Fibroblast of lung (primary cell): Measurements from ENCODE around the gene THY1. TPM values are rescaled to one million over a fixed set of nuclear protein-coding genes. Genes with fewer than 3 reads are reported as not detected.

Experiments used
- DNase-seq, 2 donors: peaks; one replicate each; pipeline versions ENCODE4 v3.0.0 to v3.0.0-alpha.2; 2010; ENCODE audit warnings: low read depth in 2 of 2
- H2AFZ ChIP-seq: 2 replicates; pipeline ENCODE4 v1.5.1; 2012; ENCODE audit warnings: low read length, control low read depth, inconsistent platforms
- H3K27ac ChIP-seq: 2 replicates; pipeline ENCODE4 v1.5.1; 2011; ENCODE audit warnings: low read length, control low read depth; ENCODE audit not compliant: insufficient read depth
- H3K27me3 ChIP-seq: 2 replicates; pipeline ENCODE4 v1.5.1; 2011; ENCODE audit warnings: mild to moderate bottlenecking, low read length; ENCODE audit not compliant: control insufficient read depth, insufficient read depth
- H3K36me3 ChIP-seq: 2 replicates; pipeline ENCODE4 v1.5.1; 2011; ENCODE audit warnings: low read length; ENCODE audit not compliant: control insufficient read depth, insufficient read depth
- H3K4me1 ChIP-seq: 2 replicates; pipeline ENCODE4 v1.5.1; 2011; ENCODE audit warnings: low read length; ENCODE audit not compliant: control insufficient read depth, insufficient read depth; ENCODE audit errors: extremely low read depth
- H3K4me2 ChIP-seq: 2 replicates; pipeline ENCODE4 v1.5.1; 2011; ENCODE audit warnings: low read length, control low read depth; ENCODE audit not compliant: insufficient read depth; ENCODE audit errors: extremely low read depth
- H3K4me3 ChIP-seq, 4 experiments: fragments of 200-600 bp in 1 of 4; sonication (generic) in 1 of 4; replicated peaks in 1 of 4; 2 replicates each; pipeline ENCODE4 v1.5.1; 2011 to 2016; ENCODE audit warnings: low read length in 4 of 4, low read depth in 3 of 4, mild to moderate bottlenecking in 3 of 4, control low read depth in 2 of 4, inconsistent platforms in 1 of 4, mixed read lengths in 1 of 4; ENCODE audit not compliant: insufficient read depth in 1 of 4; ENCODE audit errors: control extremely low read depth in 1 of 4
- H3K79me2 ChIP-seq: 2 replicates; pipeline ENCODE4 v1.5.1; 2012; ENCODE audit warnings: mild to moderate bottlenecking, low read length, inconsistent platforms; ENCODE audit not compliant: control insufficient read depth, insufficient read depth
- H3K9ac ChIP-seq: 2 replicates; pipeline ENCODE4 v1.5.1; 2011; ENCODE audit warnings: mild to moderate bottlenecking, low read length, control low read depth; ENCODE audit not compliant: insufficient read depth
- H3K9me3 ChIP-seq: 2 replicates; pipeline ENCODE4 v1.5.1; 2012; ENCODE audit warnings: low read depth, low read length; ENCODE audit not compliant: control insufficient read depth, insufficient read depth
- H4K20me1 ChIP-seq: 2 replicates; pipeline ENCODE4 v1.5.1; 2011; ENCODE audit warnings: low read length; ENCODE audit not compliant: control insufficient read depth, insufficient read depth; ENCODE audit errors: extremely low read depth
- CTCF ChIP-seq, 2 donors: IDR thresholded peaks in 1 of 2; conservative IDR thresholded peaks in 1 of 2; 1 replicate in 1 of 2; 2 replicates in 1 of 2; pipeline ENCODE4 v1.5.1; 2011 to 2012; ENCODE audit warnings: low read length in 2 of 2, control low read depth in 1 of 2, inconsistent platforms in 1 of 2, low read depth in 1 of 2, mild to moderate bottlenecking in 1 of 2
- EZH2 ChIP-seq: IDR thresholded peaks from 2 replicates; pipeline ENCODE4 v1.5.1; 2012; ENCODE audit warnings: low read length, control low read depth, mild to moderate bottlenecking; ENCODE audit errors: missing control alignments
- polyA plus RNA-seq, 2 donors: library from polyadenylated mRNA; depleted of rRNA in 1 of 2; stranded (reverse) in 1 of 2; unstranded in 1 of 2; fragments of >200 nt; gene quantifications; 2 replicates each; pipeline ENCODE4 v1.2.1, GENCODE V29; 2011 to 2012; ENCODE audit warnings: missing spikeins in 1 of 2
- total RNA-seq: library from RNA; depleted of rRNA; stranded (reverse); fragments of >200 nt; gene quantifications from 2 replicates; pipeline ENCODE4 v1.2.1, GENCODE V29; 2014

Gene THY1
- total and polyA plus RNA-seq, 2 donors (not counting 1 experiment from before 2014, with no cell fraction given), result 292 to 824 TPM

- no peaks in the 10 kb centered on the region for H3K36me3 ChIP-seq
- no peak overlapping the region for H3K4me3 ChIP-seq
- no peaks in the 10 kb centered on the region for H3K4me1 ChIP-seq
- no peak overlapping the region for H3K9ac ChIP-seq
- peak in 1 of 2 donors; percentile 20 for DNase-seq
- no peak for TF ChIP-seq CTCF (conservative IDR thresholded peaks at IDR 0.05 in 1 of 2, IDR thresholded peaks at IDR 0.05 in 1 of 2; ENCODE audit: low read depth in 1 of 2, low read length in 2 of 2)
- TF ChIP-seq EZH2, result no peak
- no peaks in the 10 kb centered on the region for H4K20me1 ChIP-seq
- no peaks in the 10 kb centered on the region for H3K27me3 ChIP-seq
- H3K9me3 ChIP-seq, result no peaks in the 10 kb centered on the region
- no peak overlapping the region for H2AFZ ChIP-seq
- H3K4me2 ChIP-seq, result no peak overlapping the region
- H3K79me2 ChIP-seq, result no peaks in the 10 kb centered on the region
- H3K27ac ChIP-seq, result no peak overlapping the region
These were observed 22.9 kb upstream of the THY1 start for GRCh38 chr11:119445850-119446249.

- Histone ChIP-seq H3K4me3 (no peak overlapping the region), H3K9me3 (no peaks in the 10 kb centered on the region), H4K20me1 (no peaks in the 10 kb centered on the region), H3K36me3 (no peaks in the 10 kb centered on the region), H3K4me1 (no peaks in the 10 kb centered on the region), H3K79me2 (no peaks in the 10 kb centered on the region), H3K9ac (no peak overlapping the region), H2AFZ (no peak overlapping the region), H3K4me2 (peak overlapping the region; percentile 38), H3K27ac (no peak overlapping the region), H3K27me3 (no peaks in the 10 kb centered on the region)
- DNase-seq, result no peak
- TF ChIP-seq CTCF (conservative IDR thresholded peaks at IDR 0.05 in 1 of 2, IDR thresholded peaks at IDR 0.05 in 1 of 2; ENCODE audit: low read depth in 1 of 2, low read length in 2 of 2) (no peak), EZH2 (no peak)
These were observed 22.4 kb upstream of the THY1 start for GRCh38 chr11:119445379-119445778.

GRCh38 chr11:119441898-119442243 is 18.9 kb upstream of the THY1 start:
- H4K20me1 ChIP-seq, result no peaks in the 10 kb centered on the region
- no peak overlapping the region for H3K4me2 ChIP-seq
- H3K36me3 ChIP-seq, result no peaks in the 10 kb centered on the region

More at GRCh38 chr11:119441898-119442243, 18.9 kb upstream of the THY1 start:
- peaks cover 3% of the 10 kb centered on the region for H3K4me1 ChIP-seq
- no peak for TF ChIP-seq CTCF (conservative IDR thresholded peaks at IDR 0.05 in 1 of 2, IDR thresholded peaks at IDR 0.05 in 1 of 2; ENCODE audit: low read depth in 1 of 2, low read length in 2 of 2)
- TF ChIP-seq EZH2, result no peak
- H3K9me3 ChIP-seq, result no peaks in the 10 kb centered on the region
- H3K4me3 ChIP-seq, result no peak overlapping the region
- no peak overlapping the region for H3K27ac ChIP-seq
- H2AFZ ChIP-seq, result no peak overlapping the region
- no peak for DNase-seq
- H3K27me3 ChIP-seq, result no peaks in the 10 kb centered on the region
- H3K9ac ChIP-seq, result no peak overlapping the region
- no peaks in the 10 kb centered on the region for H3K79me2 ChIP-seq
